ENCODE results near the gene GNB3.

GRCh38 chr12:6843118-6843902 lies 2.6 kb downstream of the GNB3 start:
- peak; percentile 18 for TF ChIP-seq CTCF (IDR thresholded peaks at IDR 0.05; ENCODE audit: low read depth, low read length)
- TF ChIP-seq EZH2phosphoT487 (IDR thresholded peaks at IDR 0.05; ENCODE audit: low read depth) = no peak

Measured in OCI-LY3 (cell line).